Parathyroid adenoma (tissue), 2 donors: ENCODE measurements around the gene SIN3A.

Experiments
- H2AFZ ChIP-seq: fragments of 300-600 bp; sonication (generic); one replicate; pipeline ENCODE4 v1.7.0; 2017; ENCODE audit warnings: antibody characterized with exemption, mild to moderate bottlenecking
- H3K27ac ChIP-seq: fragments of 300-600 bp; sonication (generic); one replicate; pipeline ENCODE4 v1.7.0; 2017
- H3K27me3 ChIP-seq: fragments of 300-600 bp; sonication (generic); one replicate; pipeline ENCODE4 v1.7.0; 2017; ENCODE audit warnings: low read length; ENCODE audit not compliant: control insufficient read depth, insufficient read depth
- H3K36me3 ChIP-seq: fragments of 300-600 bp; sonication (generic); one replicate; pipeline ENCODE4 v1.7.0; 2017; ENCODE audit warnings: low read length; ENCODE audit not compliant: control insufficient read depth, insufficient read depth
- H3K4me1 ChIP-seq: fragments of 300-600 bp; sonication (generic); one replicate; pipeline ENCODE4 v1.7.0; 2017; ENCODE audit warnings: control low read depth
- H3K4me2 ChIP-seq: fragments of 300-600 bp; sonication (generic); one replicate; pipeline ENCODE4 v1.7.0; 2017; ENCODE audit warnings: low read length
- H3K4me3 ChIP-seq: fragments of 300-600 bp; sonication (generic); one replicate; pipeline ENCODE4 v1.7.0; 2017; ENCODE audit warnings: low read depth, low read length
- H3K79me2 ChIP-seq: fragments of 300-600 bp; sonication (generic); one replicate; pipeline ENCODE4 v1.7.0; 2017; ENCODE audit warnings: control low read depth
- H3K9ac ChIP-seq: fragments of 300-600 bp; sonication (generic); one replicate; pipeline ENCODE4 v1.7.0; 2017; ENCODE audit warnings: mild to moderate bottlenecking
- H3K9me3 ChIP-seq: fragments of 300-600 bp; sonication (generic); one replicate; pipeline ENCODE4 v1.7.0; 2017; ENCODE audit warnings: low read length; ENCODE audit not compliant: control insufficient read depth
- TF ChIP-seq, protein P1 (sequence below): fragments of 300-600 bp; sonication (generic); IDR thresholded peaks from one replicate; pipeline ENCODE4 v1.7.0; 2017; ENCODE audit warnings: antibody characterized with exemption, mild to moderate bottlenecking
- donor health status: primary hyperparathyroidism.

The SIN3A gene

DNA sequence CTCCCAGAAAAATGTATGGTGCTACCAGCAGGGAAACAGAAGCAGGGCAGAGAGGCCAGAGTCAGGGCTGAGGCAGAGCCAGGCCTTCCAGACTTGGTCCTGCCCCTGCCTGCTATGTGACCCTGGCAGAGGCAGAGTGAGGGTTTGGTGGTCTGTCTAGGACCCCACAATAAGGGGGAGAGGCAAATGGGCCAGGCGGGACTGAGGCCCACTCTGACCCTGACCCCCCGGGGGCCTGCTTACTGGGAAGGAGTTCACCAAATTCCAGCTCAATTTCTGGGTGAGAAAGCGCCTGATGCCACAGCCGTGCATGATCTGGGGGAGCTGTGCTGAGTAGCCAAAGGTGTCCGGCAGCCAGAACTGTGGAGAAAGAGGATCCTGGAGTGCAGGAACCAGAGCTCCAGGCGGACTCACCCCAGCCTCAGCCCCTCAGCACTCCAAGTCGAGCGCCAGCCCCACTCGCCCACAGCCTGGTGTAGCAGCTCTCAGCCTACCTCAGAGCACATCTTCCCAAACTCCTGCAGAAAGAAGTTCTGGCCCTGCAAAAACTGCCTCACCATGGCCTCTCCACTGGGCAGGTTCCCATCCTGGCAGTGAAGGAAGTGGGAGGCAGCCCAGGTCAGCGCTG is 90.0 kb downstream of the SIN3A start:
- no peak overlapping the region for H3K27ac ChIP-seq
- no peaks in the 10 kb centered on the region for H3K4me1 ChIP-seq
- no peak overlapping the region for H3K4me3 ChIP-seq
- H3K4me2 ChIP-seq, result no peak overlapping the region
- no peaks in the 10 kb centered on the region for H3K36me3 ChIP-seq
- no peak overlapping the region for H3K9ac ChIP-seq
- H3K79me2 ChIP-seq, result no peaks in the 10 kb centered on the region
- H2AFZ ChIP-seq, result no peak overlapping the region
- H3K9me3 ChIP-seq, result no peaks in the 10 kb centered on the region
- no peaks in the 10 kb centered on the region for H3K27me3 ChIP-seq
- TF ChIP-seq, protein P1, sequence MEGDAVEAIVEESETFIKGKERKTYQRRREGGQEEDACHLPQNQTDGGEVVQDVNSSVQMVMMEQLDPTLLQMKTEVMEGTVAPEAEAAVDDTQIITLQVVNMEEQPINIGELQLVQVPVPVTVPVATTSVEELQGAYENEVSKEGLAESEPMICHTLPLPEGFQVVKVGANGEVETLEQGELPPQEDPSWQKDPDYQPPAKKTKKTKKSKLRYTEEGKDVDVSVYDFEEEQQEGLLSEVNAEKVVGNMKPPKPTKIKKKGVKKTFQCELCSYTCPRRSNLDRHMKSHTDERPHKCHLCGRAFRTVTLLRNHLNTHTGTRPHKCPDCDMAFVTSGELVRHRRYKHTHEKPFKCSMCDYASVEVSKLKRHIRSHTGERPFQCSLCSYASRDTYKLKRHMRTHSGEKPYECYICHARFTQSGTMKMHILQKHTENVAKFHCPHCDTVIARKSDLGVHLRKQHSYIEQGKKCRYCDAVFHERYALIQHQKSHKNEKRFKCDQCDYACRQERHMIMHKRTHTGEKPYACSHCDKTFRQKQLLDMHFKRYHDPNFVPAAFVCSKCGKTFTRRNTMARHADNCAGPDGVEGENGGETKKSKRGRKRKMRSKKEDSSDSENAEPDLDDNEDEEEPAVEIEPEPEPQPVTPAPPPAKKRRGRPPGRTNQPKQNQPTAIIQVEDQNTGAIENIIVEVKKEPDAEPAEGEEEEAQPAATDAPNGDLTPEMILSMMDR, result no peak

DNA sequence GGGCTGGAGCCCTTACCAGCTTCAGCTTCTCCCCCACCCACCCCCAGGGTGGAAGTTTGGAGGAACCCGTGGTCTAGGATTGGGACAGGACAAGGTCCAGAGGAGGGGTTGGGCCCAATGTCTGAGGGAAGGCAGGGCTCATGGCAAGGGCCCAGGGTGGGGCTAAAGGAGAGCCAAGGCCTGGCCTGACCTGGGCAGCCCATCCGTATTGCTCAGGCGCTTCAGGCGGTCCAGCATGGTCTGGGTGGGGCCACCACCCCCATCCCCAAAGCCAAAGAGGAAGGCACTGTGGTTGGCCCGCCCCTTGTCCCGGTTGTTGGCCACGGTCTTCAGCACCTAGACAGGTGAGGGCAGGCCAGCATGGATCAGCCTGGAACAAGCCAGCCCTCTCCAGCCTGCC is 90.6 kb downstream of the SIN3A start:
- no peak overlapping the region for H3K4me3 ChIP-seq
- no peaks in the 10 kb centered on the region for H3K79me2 ChIP-seq
- TF ChIP-seq, protein P1, result no peak
- no peaks in the 10 kb centered on the region for H3K36me3 ChIP-seq
- no peaks in the 10 kb centered on the region for H3K9me3 ChIP-seq
- H3K4me1 ChIP-seq, result no peaks in the 10 kb centered on the region
- H3K27me3 ChIP-seq, result no peaks in the 10 kb centered on the region
- no peak overlapping the region for H3K27ac ChIP-seq
- no peak overlapping the region for H2AFZ ChIP-seq
- no peak overlapping the region for H3K9ac ChIP-seq
- no peak overlapping the region for H3K4me2 ChIP-seq

DNA sequence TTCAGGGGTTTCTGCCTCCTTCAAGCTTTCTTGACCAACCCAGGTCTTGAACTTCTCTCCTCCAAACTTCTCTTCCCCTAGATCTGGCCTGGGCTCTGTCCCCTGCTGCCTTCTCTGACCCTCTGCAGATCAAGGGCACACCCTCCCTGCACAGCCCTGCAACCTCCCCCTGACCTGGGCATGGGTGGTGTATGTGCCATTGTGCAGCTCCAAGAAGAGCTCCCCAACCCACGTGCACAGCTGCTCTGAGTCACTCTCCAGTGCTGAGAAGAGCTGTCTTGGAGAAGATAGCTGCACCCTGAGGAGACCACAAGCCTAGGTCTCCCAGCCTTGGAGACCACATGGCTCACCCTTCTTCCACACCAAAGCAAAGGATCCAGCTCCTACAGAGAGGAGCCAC is 91.1 kb downstream of the SIN3A start:
- no peak overlapping the region for H3K27ac ChIP-seq
- no peaks in the 10 kb centered on the region for H3K9me3 ChIP-seq
- H3K79me2 ChIP-seq, result no peaks in the 10 kb centered on the region
- TF ChIP-seq, protein P1, result no peak
- H3K9ac ChIP-seq, result no peak overlapping the region
- H3K4me1 ChIP-seq, result no peaks in the 10 kb centered on the region
- no peak overlapping the region for H3K4me2 ChIP-seq
- no peak overlapping the region for H2AFZ ChIP-seq
- H3K4me3 ChIP-seq, result no peak overlapping the region
- H3K27me3 ChIP-seq, result no peaks in the 10 kb centered on the region
- no peaks in the 10 kb centered on the region for H3K36me3 ChIP-seq

GRCh38 chr15:75359537-75360250 is 91.8 kb downstream of the SIN3A start:
- Histone ChIP-seq H3K4me2 (no peak overlapping the region), H3K27me3 (no peaks in the 10 kb centered on the region), H3K9ac (no peak overlapping the region), H3K79me2 (no peaks in the 10 kb centered on the region), H3K27ac (no peak overlapping the region), H3K9me3 (no peaks in the 10 kb centered on the region), H3K4me3 (no peak overlapping the region), H3K36me3 (no peaks in the 10 kb centered on the region), H3K4me1 (no peaks in the 10 kb centered on the region), H2AFZ (no peak overlapping the region)
- TF ChIP-seq, protein P1, result no peak
